Stimulated activated naive CD8-positive, alpha-beta T cell treated with anti-CD3 and anti-CD28 coated beads, Interleukin-15, Interleukin-2, amounts not matched to agents 100 U/mL and 50 U/mL, for 24 hours (primary cell): ENCODE measurements around the gene ACSL4.
"Not testable (repeated sequence)": the region's sequence is repeated elsewhere in the genome, so short reads cannot be mapped to it uniquely, and the experiment has no call there.

Source experiments
- ATAC-seq: fragments of 150-1000 bp; cut with Tn5 transposase; one replicate; pipeline ENCODE4 v1.10.0; 2021
- DNase-seq: peaks from one replicate; pipeline ENCODE4 v3.0.0; 2021

ACSL4 gene

GRCh38 chrX:109732017-109732801 lies 848 bp downstream of the ACSL4 start:
- DNase-seq (peak; percentile 27), ATAC-seq (peak; percentile 74)

GRCh38 chrX:109728173-109728535 lies 4.9 kb downstream of the ACSL4 start:
- ATAC-seq (no peak), DNase-seq (no peak)

- ATAC-seq, DNase-seq: not testable (repeated sequence)
Observed at GRCh38 chrX:109724971-109725370, 8.1 kb downstream of the ACSL4 start.

- no peak for ATAC-seq
- no peak for DNase-seq
Observed at GRCh38 chrX:109720947-109721346, 12.1 kb downstream of the ACSL4 start.

- DNase-seq: no peak
- ATAC-seq: no peak
Observed at GRCh38 chrX:109719264-109719663, 13.8 kb downstream of the ACSL4 start.

- DNase-seq: no peak
- ATAC-seq: no peak
Observed at GRCh38 chrX:109716431-109717028, 16.5 kb downstream of the ACSL4 start.

- DNase-seq (no peak), ATAC-seq (no peak)
Observed at GRCh38 chrX:109714340-109714958, 18.6 kb downstream of the ACSL4 start.

- no peak for ATAC-seq
- DNase-seq: no peak
Observed at GRCh38 chrX:109710181-109710580, 22.9 kb downstream of the ACSL4 start.

- peak; percentile 58 for ATAC-seq
- no peak for DNase-seq
Observed at GRCh38 chrX:109709129-109709631, 23.9 kb downstream of the ACSL4 start.

GRCh38 chrX:109707720-109708119 lies 25.3 kb downstream of the ACSL4 start:
- ATAC-seq (no peak), DNase-seq (no peak)

- DNase-seq: no peak
Observed at GRCh38 chrX:109707319-109707718, 25.7 kb downstream of the ACSL4 start.

GRCh38 chrX:109704563-109704962 lies 28.5 kb downstream of the ACSL4 start:
- DNase-seq: no peak
- peak; percentile 38 for ATAC-seq

More at GRCh38 chrX:109707319-109707718, 25.7 kb downstream of the ACSL4 start:
- ATAC-seq: no peak

- ATAC-seq: no peak
Observed at GRCh38 chrX:109697855-109698254, 35.2 kb downstream of the ACSL4 start.

GRCh38 chrX:109696146-109696740 lies 36.8 kb downstream of the ACSL4 start:
- ATAC-seq (no peak), DNase-seq (no peak)

More at GRCh38 chrX:109697855-109698254, 35.2 kb downstream of the ACSL4 start:
- DNase-seq: no peak

- no peak for DNase-seq
Observed at GRCh38 chrX:109695637-109696036, 37.4 kb downstream of the ACSL4 start.

GRCh38 chrX:109691752-109692151 lies 41.3 kb downstream of the ACSL4 start:
- no peak for ATAC-seq
- no peak for DNase-seq

More at GRCh38 chrX:109695637-109696036, 37.4 kb downstream of the ACSL4 start:
- no peak for ATAC-seq

- no peak for ATAC-seq
Observed at GRCh38 chrX:109691277-109691676, 41.8 kb downstream of the ACSL4 start.

GRCh38 chrX:109687903-109688302 lies 45.2 kb downstream of the ACSL4 start:
- no peak for ATAC-seq

More at GRCh38 chrX:109691277-109691676, 41.8 kb downstream of the ACSL4 start:
- DNase-seq: no peak

GRCh38 chrX:109685656-109686078 lies 47.4 kb downstream of the ACSL4 start:
- ATAC-seq (peak; percentile 97), DNase-seq (no peak)

More at GRCh38 chrX:109687903-109688302, 45.2 kb downstream of the ACSL4 start:
- DNase-seq: no peak

- ATAC-seq: no peak
- DNase-seq: no peak
Observed at GRCh38 chrX:109684136-109684535, 48.9 kb downstream of the ACSL4 start.

GRCh38 chrX:109681475-109682081 lies 51.5 kb downstream of the ACSL4 start:
- DNase-seq: no peak
- ATAC-seq: no peak

- DNase-seq: no peak
- no peak for ATAC-seq
Observed at GRCh38 chrX:109679820-109680219, 53.2 kb downstream of the ACSL4 start.
